Stomach (tissue), 9 donors: ENCODE results near the gene SPTBN2. TPM values are rescaled to one million over a fixed set of nuclear protein-coding genes. Genes with fewer than 3 reads are reported as not detected.

Source experiments
- DNase-seq, 2 donors: peaks; one replicate each; pipeline versions ENCODE4 v3.0.0 to v3.0.0-alpha.2; 2013 to 2019
- H3K27ac ChIP-seq, 5 donors: fragments of 200-600 bp in 4 of 5; sonication (generic) in 4 of 5; one replicate each; pipeline ENCODE4 v1.5.1; 2013 to 2019; ENCODE audit warnings: mild to moderate bottlenecking in 1 of 5, moderate library complexity in 1 of 5
- H3K27me3 ChIP-seq, 3 donors: fragments of 200-600 bp; sonication (generic); one replicate each; pipeline ENCODE4 v1.5.1; 2017 to 2019; ENCODE audit warnings: mixed run types in 1 of 3
- H3K36me3 ChIP-seq, 4 donors: fragments of 200-600 bp; sonication (generic); 1 replicate in 3 of 4; 2 replicates in 1 of 4; pipeline ENCODE4 v1.5.1; 2016 to 2019
- H3K4me1 ChIP-seq, 4 donors: fragments of 200-600 bp; sonication (generic); one replicate each; pipeline ENCODE4 v1.5.1; 2016 to 2019
- H3K4me3 ChIP-seq, 4 donors: fragments of 200-600 bp; sonication (generic) in 3 of 4; one replicate each; pipeline ENCODE4 v1.5.1; 2016 to 2019; ENCODE audit warnings: mild to moderate bottlenecking in 1 of 4
- H3K9me3 ChIP-seq, 4 donors: fragments of 200-600 bp; sonication (generic); one replicate each; pipeline ENCODE4 v1.5.1; 2016 to 2019
- CTCF ChIP-seq, 7 experiments: fragments of 450-650 bp in 4 of 7; fragments of 200-600 bp in 3 of 7; sonication (generic) in 3 of 7; IDR thresholded peaks; one replicate each; pipeline ENCODE4 v1.5.1; 2016 to 2019; ENCODE audit warnings: antibody characterized with exemption in 7 of 7, control low read depth in 2 of 7, mild to moderate bottlenecking in 1 of 7
- EP300 ChIP-seq: sonication (generic); formaldehyde crosslinking; IDR thresholded peaks from one replicate; pipeline ENCODE4 v1.6.1; 2017; ENCODE audit warnings: antibody characterized with exemption
- POLR2A ChIP-seq, 4 donors: fragments of 450-650 bp; IDR thresholded peaks; one replicate each; pipeline ENCODE4 v1.6.1; 2016; ENCODE audit warnings: antibody characterized with exemption in 4 of 4, control low read depth in 2 of 4, mild to moderate bottlenecking in 1 of 4, moderate library complexity in 1 of 4
- POLR2AphosphoS5 ChIP-seq, 3 donors: sonication (generic); formaldehyde crosslinking; IDR thresholded peaks; one replicate each; pipeline ENCODE4 v1.6.1; 2016; ENCODE audit warnings: antibody characterized with exemption in 3 of 3
- WGBS, 5 donors: extraction: QIAGEN DNeasy Blood & Tissue Kit in 3 of 5; methylation state at CpG; one replicate each; pipeline versions ENCODE4 v1.1.5 to v1.1.7; 2013 to 2018; 5-methylcytosine and 5-hydroxymethylcytosine counted together
- intact Hi-C: fragments of 100-400 bp; cut with DNase I; formaldehyde crosslinking; loops from one replicate; pipeline ENCODE4 v1.15.1; 2023; ENCODE audit warnings: low total_unique reads
- polyA plus RNA-seq, 3 donors: library from polyadenylated mRNA; stranded (reverse); fragments of 200-250 nt; gene quantifications; one replicate each; pipeline ENCODE4 v1.2.3, GENCODE V29; 2013
- total RNA-seq, 5 donors: library from RNA; depleted of rRNA; stranded (reverse); fragments of >200 nt; gene quantifications; one replicate each; pipeline versions ENCODE4 v1.1.0 to v1.2.3, GENCODE V29; 2014 to 2016
- donor health status: healthy with polysubstance abuse.
- donor health status: Bipolar disorder and iron deficiency.
- donor health status: healthy.

SPTBN2 gene
- total and polyA plus RNA-seq, 8 donors, result 2.4 to 134 (median 10.4) TPM

DNA sequence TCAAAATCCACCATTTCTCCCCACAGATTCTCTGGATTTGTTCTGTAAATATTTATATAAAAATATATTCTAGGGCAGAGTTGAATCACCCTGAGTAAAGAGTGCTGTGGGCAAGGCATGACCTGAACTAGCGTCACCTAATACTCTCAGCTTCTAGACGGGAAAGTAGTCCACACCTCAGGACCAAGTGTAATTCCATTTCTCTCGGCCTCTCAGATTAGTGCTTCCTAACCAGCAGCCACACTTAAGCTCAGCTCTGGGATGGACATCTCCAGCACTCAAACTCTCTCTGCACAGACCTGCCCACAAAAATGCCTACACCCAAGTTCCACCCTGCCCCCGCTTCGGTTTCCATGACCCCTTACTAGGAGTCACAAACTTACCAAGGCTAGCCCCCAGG, 5.3 kb downstream of the SPTBN2 start:
- no peak overlapping the region for H3K27ac ChIP-seq
- H3K36me3 ChIP-seq, result no peaks in the 10 kb centered on the region
- no peak overlapping the region for H3K4me3 ChIP-seq
- no peak for DNase-seq
- intact Hi-C loops, result no loop called here
- no peak for TF ChIP-seq EP300
- no peak for TF ChIP-seq POLR2A (IDR thresholded peaks at IDR 0.05)
- TF ChIP-seq POLR2AphosphoS5 (IDR thresholded peaks at IDR 0.05), result no peak
- TF ChIP-seq CTCF (IDR thresholded peaks at IDR 0.05), result no peak
- no peaks in the 10 kb centered on the region for H3K9me3 ChIP-seq
- WGBS, 5 donors, result 66 to 79% (median 75%) methylated on average over 5 of the region's 5 CpGs
- peaks cover 16 to 35% (median 21%) of the 10 kb centered on the region in 4 donors for H3K4me1 ChIP-seq
- H3K27me3 ChIP-seq, result peaks cover 0 to 44% (median 20%) of the 10 kb centered on the region in 3 donors

- Histone ChIP-seq H3K27me3 (peaks cover 0 to 44% (median 16%) of the 10 kb centered on the region in 3 donors), H3K4me1 (peaks cover 11 to 33% (median 19%) of the 10 kb centered on the region in 4 donors), H3K9me3 (no peaks in the 10 kb centered on the region), H3K36me3 (no peaks in the 10 kb centered on the region), H3K27ac (no peak overlapping the region), H3K4me3 (no peak overlapping the region)
- 87 to 94% (median 93%) methylated on average over 16 of the region's 16 CpGs for WGBS, 5 donors
- TF ChIP-seq CTCF (IDR thresholded peaks at IDR 0.05) (no peak), POLR2AphosphoS5 (IDR thresholded peaks at IDR 0.05) (no peak), POLR2A (IDR thresholded peaks at IDR 0.05) (no peak), EP300 (no peak)
- intact Hi-C loops, result no loop called here
- no peak for DNase-seq
Measured at GRCh38 chr11:66722745-66723651, 6.0 kb downstream of the SPTBN2 start.

DNA sequence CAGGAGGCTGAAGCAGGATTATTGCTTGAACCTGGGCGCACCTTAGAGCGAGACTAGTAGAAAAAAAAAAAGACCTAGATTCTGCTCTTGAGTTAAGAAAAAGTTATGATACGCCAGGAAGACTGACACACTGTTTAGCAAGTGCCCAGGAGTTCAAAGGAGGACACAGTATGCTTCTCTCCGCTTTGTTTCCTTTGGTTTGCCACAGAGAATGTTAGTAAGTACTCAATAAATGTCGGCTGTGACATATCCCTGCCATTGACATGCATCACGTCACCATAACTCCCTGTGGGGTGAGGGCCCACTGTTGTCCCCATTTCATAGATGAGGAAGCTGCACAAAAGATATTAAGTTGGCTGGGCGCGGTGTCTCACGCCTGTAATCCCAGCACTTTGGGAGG, 7.1 kb downstream of the SPTBN2 start:
- DNase-seq, result no peak
- Histone ChIP-seq H3K4me3 (no peak overlapping the region), H3K9me3 (no peaks in the 10 kb centered on the region), H3K36me3 (no peaks in the 10 kb centered on the region), H3K4me1 (peaks cover 5 to 35% (median 14%) of the 10 kb centered on the region in 4 donors), H3K27me3 (peaks cover 0 to 42% (median 7%) of the 10 kb centered on the region in 3 donors), H3K27ac (no peak overlapping the region)
- TF ChIP-seq EP300 (no peak), POLR2AphosphoS5 (IDR thresholded peaks at IDR 0.05) (no peak), POLR2A (IDR thresholded peaks at IDR 0.05) (no peak), CTCF (IDR thresholded peaks at IDR 0.05) (no peak)
- 95 to 96% (median 96%) methylated on average over 8 to 9 of the region's 9 CpGs for WGBS, 5 donors
- intact Hi-C loops, result no loop called here

- DNase-seq, result no peak
- peaks cover 5 to 32% (median 12%) of the 10 kb centered on the region in 4 donors for H3K4me1 ChIP-seq
- no peak overlapping the region for H3K4me3 ChIP-seq
- H3K27ac ChIP-seq, result no peak overlapping the region
- intact Hi-C loops, result no loop called here
- TF ChIP-seq CTCF (IDR thresholded peaks at IDR 0.05) (no peak), EP300 (no peak), POLR2AphosphoS5 (IDR thresholded peaks at IDR 0.05) (no peak), POLR2A (IDR thresholded peaks at IDR 0.05) (no peak)
- WGBS, 5 donors, result 82 to 92% (median 88%) methylated on average over 11 to 13 of the region's 13 CpGs
- H3K9me3 ChIP-seq, result no peaks in the 10 kb centered on the region
- H3K36me3 ChIP-seq, result no peaks in the 10 kb centered on the region
- peaks cover 0 to 33% (median 4%) of the 10 kb centered on the region in 3 donors for H3K27me3 ChIP-seq
Measured at GRCh38 chr11:66720899-66721470, 8.0 kb downstream of the SPTBN2 start.
